Fibroblast of pulmonary artery (primary cell): ENCODE measurements around the gene RAB9A.

Experiments
- DNase-seq: peaks from one replicate; pipeline ENCODE4 v3.0.0-alpha.2; 2010; ENCODE audit warnings: low read depth
- H3K4me3 ChIP-seq: replicated peaks from 2 replicates; pipeline ENCODE4 v1.5.1; 2011; ENCODE audit warnings: low read depth, mild to moderate bottlenecking, control low read depth, low read length, moderate library complexity
- CTCF ChIP-seq: IDR thresholded peaks from 2 replicates; pipeline ENCODE4 v1.5.1; 2011; ENCODE audit warnings: mild to moderate bottlenecking, control low read depth, low read length, inconsistent platforms; ENCODE audit errors: missing control alignments

RAB9A gene

DNA sequence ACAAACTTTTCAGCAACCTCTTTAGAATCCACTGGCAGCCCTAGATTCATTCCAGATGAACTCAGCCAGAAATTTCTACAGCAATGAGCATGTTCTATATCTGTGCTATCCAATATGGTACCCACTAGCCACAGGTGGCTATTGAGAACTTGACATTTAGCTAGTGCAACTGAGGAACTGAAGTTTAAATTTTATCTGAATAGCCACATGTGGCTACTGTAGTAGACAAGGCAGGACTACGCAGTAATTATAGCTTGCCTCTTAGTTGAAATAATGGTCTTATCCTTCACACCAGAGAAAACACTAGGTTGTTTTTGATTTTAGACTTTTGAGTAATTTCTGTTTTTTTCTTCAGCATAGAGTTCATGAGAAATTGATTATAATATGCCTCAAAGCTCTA lies 38.6 kb upstream of the RAB9A start:
- no peak for TF ChIP-seq CTCF
- H3K4me3 ChIP-seq, result no peak overlapping the region
- no peak for DNase-seq

DNA sequence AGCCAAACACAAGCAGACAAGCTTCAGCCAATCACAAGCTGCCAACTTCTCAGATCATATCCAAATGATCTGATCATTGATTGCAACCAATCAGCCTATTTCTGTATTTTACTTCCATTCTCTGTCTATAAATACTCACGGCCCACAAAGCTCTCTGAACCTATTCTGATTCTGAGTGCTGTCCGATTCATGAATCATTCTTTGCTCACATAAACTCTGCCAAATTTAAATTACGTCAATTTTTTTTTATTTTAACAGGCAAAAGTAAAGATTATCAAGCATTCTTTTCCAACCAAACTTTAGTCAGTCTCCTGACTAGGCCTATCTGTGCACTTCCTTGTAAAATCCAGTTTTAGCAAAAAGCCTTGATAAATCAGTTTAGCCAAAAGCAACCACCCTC lies 37.8 kb upstream of the RAB9A start:
- H3K4me3 ChIP-seq, result no peak overlapping the region
- no peak for DNase-seq
- TF ChIP-seq CTCF, result no peak

- peak; percentile 90 for DNase-seq
These were observed 36.6 kb upstream of the RAB9A start for GRCh38 chrX:13652287-13652793.

DNA sequence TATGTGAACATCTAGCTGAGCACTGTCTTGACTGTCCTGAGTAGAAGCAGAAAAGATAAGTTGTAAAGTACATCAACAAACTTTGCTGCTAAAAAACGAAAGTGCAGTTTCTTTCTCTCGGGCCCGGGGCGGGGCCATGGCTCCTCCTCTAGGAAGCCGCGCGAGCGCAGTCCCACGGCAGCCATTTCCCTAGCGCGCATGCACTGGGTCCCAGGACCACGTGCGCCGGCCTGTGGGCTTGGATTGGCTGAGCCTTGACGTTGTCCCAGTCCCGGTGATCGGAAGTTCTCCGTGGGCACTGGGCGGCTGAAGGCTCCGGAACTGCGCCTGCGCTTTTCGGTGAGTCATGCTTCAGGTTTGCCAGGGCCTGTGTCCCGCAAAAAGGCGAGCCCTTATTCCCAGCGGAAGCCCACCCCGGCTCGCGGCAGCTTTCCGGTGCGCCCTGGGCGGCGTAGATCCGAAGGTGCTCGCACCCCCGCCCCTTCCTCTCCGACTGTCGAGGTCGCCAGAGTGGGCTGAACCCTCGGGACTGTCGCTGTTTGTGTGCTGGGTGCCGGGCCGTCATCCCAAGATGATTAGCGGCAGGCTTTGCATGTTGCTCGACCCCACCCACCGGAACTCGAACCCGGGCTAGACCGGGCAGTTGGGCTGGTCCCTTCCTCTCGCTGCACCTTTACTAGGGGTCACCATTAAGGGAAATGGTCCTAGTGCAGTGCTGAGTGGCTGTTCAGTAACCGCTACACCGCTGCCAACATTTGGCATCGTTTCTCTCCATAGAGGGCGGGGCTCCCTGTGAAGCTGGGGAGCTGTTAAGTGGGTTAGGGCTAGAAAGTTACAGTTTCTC lies 35.9 kb upstream of the RAB9A start, which contains the start of gene TCEANC:
TSS of gene TCEANC (plus strand) at position 292 of the 844 bp plus-strand sequence. CDS start 9,368 bp downstream, outside the sequence.
- TF ChIP-seq CTCF, result no peak
- peak within 1 kb of the TSS; percentile 72 for H3K4me3 ChIP-seq
- peak; percentile 97 for DNase-seq

More at GRCh38 chrX:13652287-13652793, 36.6 kb upstream of the RAB9A start:
- peak overlapping the region; percentile 72 for H3K4me3 ChIP-seq
- no peak for TF ChIP-seq CTCF

DNA sequence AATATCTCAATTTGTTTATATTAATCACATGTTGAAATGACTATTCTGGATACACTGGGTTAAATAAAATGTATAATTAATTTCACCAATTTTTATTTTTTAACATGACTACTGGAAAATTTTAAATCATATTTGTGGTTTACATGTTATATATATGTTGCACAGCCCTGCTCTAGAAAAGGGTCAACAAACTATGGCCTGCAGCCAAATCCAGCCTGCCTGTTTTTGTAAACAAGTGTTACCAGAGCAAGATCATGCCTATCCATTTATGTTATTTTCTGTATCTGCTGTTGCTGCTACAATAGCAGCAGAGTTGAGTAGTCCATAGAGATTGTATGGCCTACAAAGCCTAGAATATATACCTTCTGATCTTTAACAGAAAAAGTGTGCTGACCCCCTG lies 34.8 kb upstream of the RAB9A start:
- H3K4me3 ChIP-seq, result no peak overlapping the region
- no peak for TF ChIP-seq CTCF
- no peak for DNase-seq

DNA sequence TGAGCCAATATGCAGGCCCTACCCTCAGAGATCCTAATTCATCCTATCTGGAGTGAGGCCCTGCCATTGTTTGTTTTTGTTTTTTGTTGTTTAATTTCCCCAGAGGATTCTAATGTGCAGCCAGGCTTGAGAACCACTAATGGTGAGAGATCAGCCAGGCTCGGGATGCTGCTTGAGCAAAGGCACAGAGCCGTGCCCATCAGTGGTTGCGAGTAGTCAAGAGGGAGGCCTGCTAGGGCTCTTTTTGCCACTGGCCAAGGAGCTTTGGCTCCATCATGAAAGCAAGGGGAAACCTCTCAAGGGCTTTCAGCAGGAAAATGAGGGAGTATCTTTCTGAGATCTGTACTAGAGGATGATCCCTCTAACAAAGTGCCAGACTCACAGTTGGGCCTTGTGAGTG lies 33.3 kb upstream of the RAB9A start:
- DNase-seq, result no peak
- no peak for TF ChIP-seq CTCF
- no peak overlapping the region for H3K4me3 ChIP-seq
